HG03064 (cell line): Measurements from ENCODE around the gene MYOM3.
"Not testable (repeated sequence)": the region's sequence is repeated elsewhere in the genome, so short reads cannot be mapped to it uniquely, and the experiment has no call there.

Experiments used
- ATAC-seq: cut with Tn5 transposase; IDR thresholded peaks from one replicate; pipeline ENCODE4 v1.9.1; 2021; ENCODE audit warnings: low read depth; ENCODE audit not compliant: unreplicated experiment

Gene MYOM3

DNA sequence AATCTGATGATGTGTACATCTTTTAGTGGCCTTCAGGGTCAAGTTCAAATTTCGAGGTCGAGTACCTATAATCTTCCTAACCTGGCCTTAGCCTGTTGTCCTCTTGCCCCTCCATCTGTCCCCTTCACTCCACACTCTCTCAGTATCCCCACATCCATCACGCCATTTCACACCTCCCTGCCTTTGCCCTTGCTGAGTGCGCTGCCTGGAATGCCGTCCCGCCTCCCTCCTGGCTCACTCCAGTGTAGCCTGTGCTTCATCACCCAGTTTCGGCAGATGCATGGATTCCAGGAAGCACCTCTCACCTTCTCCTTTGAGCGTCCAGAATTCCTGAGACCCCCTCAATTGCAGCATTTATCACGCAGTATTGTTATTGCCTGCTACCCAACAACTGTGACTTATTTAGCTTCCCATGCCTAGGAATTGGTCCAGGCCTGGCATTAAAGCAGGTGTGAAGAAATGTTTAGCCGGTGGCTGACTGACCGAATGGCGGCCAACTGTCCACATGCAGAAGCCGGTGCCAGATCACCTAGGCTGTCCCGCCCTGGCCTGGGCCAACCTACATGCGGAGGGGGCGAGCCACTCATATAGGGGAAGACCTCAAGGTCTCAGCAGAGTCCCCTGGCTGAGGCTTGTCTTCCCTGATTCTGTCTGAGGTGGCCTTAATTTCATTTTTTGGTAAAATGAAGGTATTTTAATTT lies 34.5 kb downstream of the MYOM3 start:
- ATAC-seq, result no peak

GRCh38 chr1:24075946-24076345 lies 36.0 kb downstream of the MYOM3 start:
- no peak for ATAC-seq

GRCh38 chr1:24075590-24075854 lies 36.4 kb downstream of the MYOM3 start:
- no peak for ATAC-seq

- no peak for ATAC-seq
These were observed 36.9 kb downstream of the MYOM3 start for GRCh38 chr1:24074817-24075589.

- ATAC-seq, result no peak
These were observed 37.7 kb downstream of the MYOM3 start for GRCh38 chr1:24074196-24074595.

DNA sequence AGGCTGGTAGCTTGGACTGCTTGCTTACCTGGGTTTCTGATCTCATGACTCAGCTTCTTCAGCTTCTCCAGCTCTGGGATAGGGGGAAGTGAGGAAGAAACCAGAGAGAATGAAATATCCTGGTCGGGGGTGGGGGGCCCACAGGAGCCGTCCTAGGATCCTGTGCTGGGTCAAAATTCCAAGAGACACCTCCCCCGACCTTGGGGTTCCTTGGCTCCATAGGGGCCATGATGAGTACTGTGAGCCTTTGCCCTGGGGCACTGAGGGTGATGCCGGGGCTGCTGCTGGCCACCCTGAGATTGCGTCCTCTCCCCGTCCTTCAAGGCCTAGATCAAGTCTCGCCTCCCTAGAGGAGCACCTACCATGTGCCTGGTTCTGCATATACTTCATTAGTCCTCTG lies 40.0 kb downstream of the MYOM3 start:
- ATAC-seq, result no peak

GRCh38 chr1:24070821-24071393 lies 41.0 kb downstream of the MYOM3 start:
- ATAC-seq, result no peak

DNA sequence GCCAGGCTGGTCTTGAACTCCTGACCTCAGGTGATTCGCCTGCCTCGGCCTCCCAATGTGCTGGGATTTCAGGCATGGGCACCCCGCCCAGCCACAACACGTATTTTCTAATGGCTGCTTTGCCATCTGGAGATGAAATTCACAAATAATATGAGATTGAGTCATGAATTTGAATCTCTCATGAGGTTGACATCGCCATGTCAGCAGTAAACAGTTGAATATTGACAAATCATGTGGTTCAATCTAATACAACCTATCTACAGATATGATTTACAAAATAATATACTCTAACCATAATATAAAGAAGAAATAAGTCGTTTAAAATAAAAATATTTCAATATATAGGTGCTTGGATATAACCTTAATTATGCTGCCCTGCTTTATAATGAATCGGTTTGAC lies 42.1 kb downstream of the MYOM3 start:
- no peak for ATAC-seq

DNA sequence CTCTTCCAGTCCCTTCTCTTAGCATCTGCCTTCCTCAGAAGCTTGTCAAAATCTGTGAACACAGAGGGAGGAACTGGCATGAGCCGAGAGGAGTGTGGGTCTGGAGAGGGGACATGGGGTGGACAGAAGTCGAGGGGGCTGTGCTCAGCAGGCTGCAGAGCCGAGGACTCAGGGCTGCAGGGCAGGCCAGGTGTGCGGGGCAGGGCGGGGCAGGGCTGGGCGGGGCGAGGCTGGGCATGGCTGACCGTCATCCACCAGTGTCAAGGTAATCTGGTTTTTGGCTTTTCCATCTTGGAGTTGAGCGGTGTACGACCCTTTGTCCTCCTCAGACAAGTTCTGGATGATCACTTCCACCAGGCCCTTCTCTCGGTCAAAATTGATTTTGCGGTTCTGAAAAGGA lies 44.0 kb downstream of the MYOM3 start:
- no peak for ATAC-seq

GRCh38 chr1:24065304-24065703 lies 46.6 kb downstream of the MYOM3 start:
- no peak for ATAC-seq

GRCh38 chr1:24062221-24062620 lies 49.7 kb downstream of the MYOM3 start:
- ATAC-seq, result no peak

DNA sequence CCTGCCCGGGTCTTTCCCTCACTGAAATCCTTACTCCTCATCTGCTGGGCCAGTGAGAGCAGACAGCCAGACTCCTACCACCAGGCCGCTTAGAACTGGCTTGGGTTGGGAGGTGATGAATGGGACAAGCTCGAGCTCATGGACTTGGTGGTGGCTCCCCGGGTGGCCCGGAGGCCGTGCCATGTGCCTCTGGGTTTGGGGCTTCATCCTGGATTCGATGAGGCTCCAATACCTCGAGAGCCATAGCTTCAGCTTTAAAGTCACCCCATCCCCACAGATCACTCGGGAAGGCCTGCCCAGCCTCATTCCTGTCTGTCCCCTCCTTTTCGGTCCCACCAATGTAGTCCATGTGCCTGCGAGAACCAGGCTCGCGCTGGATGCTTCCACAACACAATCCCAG lies 51.5 kb downstream of the MYOM3 start:
- ATAC-seq, result no peak

- no peak for ATAC-seq
These were observed 53.1 kb downstream of the MYOM3 start for GRCh38 chr1:24058671-24059455.

DNA sequence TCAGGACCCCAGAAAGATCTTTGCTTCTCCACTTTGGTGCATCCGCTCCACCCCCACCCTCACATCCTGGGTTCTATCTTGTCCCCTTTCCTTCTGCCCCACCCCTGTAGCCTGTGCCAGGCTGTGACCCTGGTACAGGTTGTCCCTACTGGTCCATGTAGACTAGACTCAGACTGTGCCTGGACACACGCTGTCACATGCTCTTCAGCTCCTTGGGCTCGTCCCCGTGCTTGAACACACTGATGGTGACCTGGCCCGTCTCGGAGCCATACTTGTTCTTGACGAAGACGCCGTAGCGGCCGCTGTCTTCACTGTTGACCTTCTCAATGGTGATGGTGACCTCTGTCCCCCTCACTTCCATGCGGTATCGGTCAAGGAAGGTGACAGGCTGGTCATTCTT lies 54.8 kb downstream of the MYOM3 start:
- no peak for ATAC-seq

- ATAC-seq, result no peak
These were observed 56.3 kb downstream of the MYOM3 start for GRCh38 chr1:24055681-24056080.

DNA sequence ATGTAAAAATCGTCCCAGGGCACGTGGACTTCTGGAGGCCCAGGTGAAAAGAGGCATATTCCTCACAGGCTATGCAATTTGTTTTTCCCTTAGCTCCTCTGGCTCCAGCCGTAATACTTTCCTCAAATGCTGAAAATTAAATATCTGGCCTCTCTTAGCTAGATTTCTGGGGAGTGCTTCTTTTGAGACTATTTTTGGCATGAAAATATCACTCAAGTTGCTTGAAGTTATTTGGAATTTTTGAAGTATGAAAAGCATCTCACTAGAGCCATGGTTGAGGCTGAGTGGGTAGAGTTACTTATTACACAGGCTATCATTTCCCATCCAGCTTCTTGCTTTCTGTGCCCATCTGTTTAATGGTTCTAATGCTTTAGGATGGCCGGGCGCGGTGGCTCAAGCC lies 59.7 kb downstream of the MYOM3 start:
- ATAC-seq, result no peak

GRCh38 chr1:24051206-24051945 lies 60.6 kb downstream of the MYOM3 start:
- no peak for ATAC-seq

- no peak for ATAC-seq
These were observed 62.2 kb downstream of the MYOM3 start for GRCh38 chr1:24049733-24050132.

GRCh38 chr1:24048894-24049293 lies 63.0 kb downstream of the MYOM3 start:
- ATAC-seq, result not testable (repeated sequence)

DNA sequence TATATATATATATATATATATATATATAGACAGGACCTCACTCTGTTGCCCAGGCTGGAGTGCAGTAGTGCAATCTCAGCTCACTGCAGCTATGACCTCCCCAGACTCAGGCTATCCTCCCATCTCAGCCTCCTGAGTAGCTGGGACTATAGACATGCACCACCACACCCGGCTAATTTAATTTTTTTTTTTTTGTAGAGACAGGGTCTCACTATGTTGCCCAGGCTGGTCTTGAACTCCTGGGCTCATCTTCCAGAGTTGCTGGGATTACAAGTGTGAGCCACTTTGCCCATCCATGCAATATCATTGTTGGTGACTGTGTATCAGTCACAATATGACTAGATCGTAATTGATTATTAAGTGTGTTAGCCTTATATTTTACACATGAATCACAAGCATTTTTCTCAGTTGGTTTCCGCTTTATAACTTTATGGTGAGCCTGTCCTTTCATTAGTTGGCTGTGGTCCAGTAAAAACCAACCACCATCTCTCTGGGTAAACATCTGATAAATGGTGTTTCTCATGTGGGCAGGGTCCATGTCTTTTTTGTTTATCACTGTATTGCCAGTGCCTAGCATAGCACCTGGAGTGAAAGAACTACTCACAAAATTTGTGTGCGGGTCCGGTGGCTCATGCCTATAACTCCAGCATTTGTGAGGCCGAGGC lies 63.6 kb downstream of the MYOM3 start:
- ATAC-seq, result no peak
